CD4-positive, alpha-beta T cell treated with Interferon gamma for 1 hour (primary cell): ENCODE results near the gene COPA.
"Not testable (repeated sequence)": the region's sequence is repeated elsewhere in the genome, so short reads cannot be mapped to it uniquely, and the experiment has no call there.

Experiments
- DNase-seq: peaks from one replicate; pipeline ENCODE4 v3.0.0-alpha.2; 2020

The COPA gene

DNA sequence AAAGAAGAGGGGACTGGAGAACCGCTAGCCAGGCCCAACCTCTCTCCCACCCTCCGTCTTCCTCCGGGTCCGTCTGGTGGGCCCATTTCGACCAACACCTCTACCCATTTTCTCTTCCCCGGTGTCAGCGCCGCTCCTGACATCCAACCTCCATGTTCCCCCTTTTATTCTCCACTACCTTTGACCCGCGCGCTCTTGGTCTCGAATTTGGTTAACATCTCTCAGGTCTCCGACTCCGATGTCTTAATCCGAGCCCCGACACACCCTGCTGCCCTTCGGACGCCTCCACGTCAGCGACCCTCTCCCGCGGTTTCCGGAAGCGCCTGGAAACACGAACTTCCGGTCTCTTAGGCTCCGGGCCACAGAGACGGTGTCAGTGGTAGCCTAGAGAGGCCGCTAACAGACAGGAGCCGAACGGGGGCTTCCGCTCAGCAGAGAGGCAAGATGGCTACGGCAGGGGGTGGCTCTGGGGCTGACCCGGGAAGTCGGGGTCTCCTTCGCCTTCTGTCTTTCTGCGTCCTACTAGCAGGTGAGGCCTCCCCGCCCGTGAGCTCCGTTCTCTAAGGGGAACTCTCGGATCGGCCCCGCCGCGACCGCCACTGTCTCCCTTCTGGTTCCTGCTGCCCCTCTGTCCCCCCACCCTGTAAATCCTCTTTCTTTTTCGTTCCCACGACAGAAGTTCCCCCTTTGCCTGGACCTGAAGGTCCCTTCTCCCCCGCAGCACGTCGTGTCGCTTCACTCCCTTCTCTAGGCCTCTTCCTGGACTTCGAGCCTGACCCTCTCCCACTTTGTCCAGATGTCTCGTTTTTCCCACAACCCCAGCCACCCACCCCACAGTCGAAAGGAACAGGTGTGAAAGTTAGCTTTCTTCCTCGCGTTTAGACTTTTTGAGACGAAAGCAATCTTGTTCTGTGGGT, at the start of gene COPA, which contains the start of gene NCSTN:
TSS of gene COPA (minus strand) at position 298 of the 917 bp plus-strand sequence. CDS start at position 218, 80 bp downstream.
TSS of gene NCSTN (plus strand) at position 431 of the 917 bp plus-strand sequence. CDS start at position 445, 14 bp downstream.
- peak; percentile 94 for DNase-seq

GRCh38 chr1:160388406-160388805, 45.4 kb upstream of the COPA start:
- DNase-seq: not testable (repeated sequence)

DNA sequence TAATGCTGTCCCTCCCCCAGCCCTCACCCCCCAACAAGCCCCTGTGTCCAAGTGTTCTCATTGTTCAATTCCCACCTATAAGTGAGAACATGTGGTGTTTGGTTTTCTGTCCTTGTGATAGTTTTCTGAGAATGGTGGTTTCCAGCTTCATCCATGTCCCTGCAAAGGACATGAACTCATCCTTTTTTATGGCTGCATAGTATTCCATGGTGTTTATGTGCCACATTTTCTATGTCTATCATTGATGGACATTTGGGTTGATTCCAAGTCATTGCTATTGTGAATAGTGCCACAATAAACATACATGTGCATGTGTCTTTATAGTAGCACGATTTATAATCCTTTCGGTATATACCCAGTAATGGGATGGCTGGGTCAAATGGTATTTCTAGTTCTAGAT, 41.8 kb upstream of the COPA start:
- DNase-seq: not testable (repeated sequence)

DNA sequence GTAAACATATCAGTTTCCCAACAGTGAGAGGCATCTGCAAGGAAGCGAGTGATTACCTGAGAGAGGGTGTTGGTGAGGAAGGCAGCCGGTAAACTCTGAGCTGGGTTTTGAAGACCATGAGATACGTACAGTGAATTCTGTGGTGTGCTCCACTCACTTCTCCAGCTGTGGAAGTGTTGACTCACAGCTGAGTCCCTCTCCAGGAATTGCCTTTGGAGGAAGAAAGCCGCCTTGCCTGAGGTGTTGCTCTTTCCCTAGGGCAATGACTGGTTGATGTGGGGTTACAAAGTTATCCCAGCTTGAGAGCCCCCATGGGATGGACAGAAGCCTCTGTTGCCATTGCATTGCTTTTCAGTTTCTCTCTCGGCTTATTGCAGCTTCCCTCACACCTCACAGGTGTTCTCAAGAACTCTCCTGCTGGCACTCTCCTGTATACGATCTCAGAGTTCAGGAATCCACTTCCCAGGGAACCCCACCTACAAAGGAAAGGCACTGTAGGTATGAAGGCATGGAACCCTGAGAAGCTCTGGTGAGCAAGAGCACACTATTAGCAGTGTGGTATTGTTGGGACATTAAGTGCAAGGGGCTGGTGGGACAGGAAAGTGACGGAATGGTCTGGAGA, 34.6 kb upstream of the COPA start:
- DNase-seq: no peak

DNA sequence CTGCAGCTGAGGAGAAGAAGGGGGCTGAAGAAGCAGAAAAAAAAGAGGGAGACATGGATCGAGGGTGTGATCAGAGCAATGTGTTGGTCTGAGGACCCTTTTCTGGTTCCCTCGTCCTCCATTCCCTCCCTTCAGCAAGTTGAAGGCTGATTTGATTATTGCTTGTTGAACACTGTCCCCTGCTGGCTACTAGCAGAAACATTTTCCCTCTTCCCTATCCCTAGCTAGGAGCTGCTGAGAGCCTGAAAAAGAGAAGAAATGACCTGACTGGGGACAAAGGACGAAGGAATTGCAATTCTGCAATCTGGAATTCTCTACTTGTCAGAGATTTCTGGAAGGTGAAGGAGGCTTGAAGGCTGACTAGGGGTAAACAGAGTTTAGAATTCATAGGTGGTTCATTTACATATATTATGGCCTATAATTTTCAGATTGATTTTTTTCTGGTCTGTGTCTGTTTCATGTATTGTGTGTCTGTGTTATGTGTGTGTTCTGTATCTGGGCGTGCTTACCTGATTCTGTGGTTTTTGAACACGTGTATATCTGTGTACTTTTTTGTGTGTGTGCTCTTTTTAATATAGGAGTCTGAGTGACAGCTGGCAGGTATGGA, 33.6 kb upstream of the COPA start:
- peak; percentile 11 for DNase-seq

DNA sequence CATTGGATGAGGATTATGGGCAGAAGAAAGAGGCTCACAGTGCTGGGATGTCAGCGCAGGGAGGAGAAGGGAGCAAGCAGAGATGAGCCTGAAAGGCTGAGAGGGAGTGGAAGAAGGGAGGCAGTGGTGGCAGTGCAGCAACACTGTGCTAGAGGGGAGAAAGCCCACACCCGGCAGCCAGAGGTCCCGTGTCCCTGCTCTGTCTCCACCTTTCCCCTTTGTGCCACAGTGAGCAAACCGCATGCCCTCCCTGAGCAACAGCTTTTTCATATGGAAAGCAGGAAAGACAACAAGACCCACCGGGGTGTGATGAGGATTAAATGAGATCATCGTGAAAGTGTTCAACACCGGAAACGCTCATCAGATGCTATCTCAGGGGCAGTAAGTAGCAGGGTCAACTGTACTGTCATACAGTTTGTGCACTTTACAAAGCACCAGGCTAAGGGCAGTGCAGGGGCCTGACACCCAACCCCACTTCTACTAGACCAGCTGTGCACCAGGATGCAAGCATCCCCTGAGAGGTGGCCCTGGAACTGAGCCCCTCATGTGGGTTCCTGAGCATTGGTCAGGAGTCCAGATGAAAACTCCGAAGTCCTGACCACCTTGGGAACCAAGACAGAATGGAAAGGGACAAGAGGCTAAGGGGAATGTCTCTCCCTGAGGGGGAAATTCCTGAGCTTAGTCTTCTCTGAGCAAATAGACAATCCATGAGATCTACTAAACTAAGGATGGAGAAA, 32.9 kb upstream of the COPA start:
- no peak for DNase-seq

GRCh38 chr1:160374306-160375110, 31.5 kb upstream of the COPA start:
- no peak for DNase-seq

- DNase-seq: no peak
Observed at GRCh38 chr1:160373696-160374095, 30.6 kb upstream of the COPA start.

- DNase-seq: no peak
Observed at GRCh38 chr1:160371756-160372155, 28.7 kb upstream of the COPA start.

GRCh38 chr1:160371346-160371631, 28.2 kb upstream of the COPA start:
- DNase-seq: no peak

DNA sequence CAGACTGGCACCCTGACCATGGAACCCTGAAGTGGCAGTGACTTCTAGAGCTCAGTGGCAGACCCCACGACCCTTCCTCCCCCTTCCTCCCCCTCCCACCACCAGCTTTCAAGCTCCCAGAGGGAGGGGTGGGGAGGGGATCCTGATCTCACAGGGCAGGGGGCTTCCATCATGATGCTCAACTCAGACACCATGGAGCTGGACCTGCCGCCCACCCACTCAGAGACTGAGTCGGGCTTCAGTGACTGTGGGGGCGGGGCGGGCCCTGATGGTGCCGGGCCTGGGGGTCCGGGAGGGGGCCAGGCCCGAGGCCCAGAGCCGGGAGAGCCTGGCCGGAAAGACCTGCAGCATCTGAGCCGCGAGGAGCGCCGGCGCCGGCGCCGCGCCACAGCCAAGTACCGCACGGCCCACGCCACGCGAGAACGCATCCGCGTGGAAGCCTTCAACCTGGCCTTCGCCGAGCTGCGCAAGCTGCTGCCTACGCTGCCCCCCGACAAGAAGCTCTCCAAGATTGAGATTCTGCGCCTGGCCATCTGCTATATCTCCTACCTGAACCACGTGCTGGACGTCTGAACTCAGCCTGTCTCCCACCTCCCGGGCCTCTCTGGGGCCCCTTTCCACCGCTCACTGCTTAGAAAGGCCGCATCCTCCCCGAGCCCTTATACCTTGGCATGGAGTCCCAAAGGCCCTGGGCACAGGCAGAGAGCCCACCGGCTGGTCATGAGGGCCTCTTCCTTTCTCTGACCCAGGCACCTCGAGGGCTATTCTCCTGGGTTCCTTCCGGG, 27.7 kb upstream of the COPA start:
- DNase-seq: no peak

- DNase-seq: no peak
Observed at GRCh38 chr1:160369087-160369486, 26.0 kb upstream of the COPA start.

DNA sequence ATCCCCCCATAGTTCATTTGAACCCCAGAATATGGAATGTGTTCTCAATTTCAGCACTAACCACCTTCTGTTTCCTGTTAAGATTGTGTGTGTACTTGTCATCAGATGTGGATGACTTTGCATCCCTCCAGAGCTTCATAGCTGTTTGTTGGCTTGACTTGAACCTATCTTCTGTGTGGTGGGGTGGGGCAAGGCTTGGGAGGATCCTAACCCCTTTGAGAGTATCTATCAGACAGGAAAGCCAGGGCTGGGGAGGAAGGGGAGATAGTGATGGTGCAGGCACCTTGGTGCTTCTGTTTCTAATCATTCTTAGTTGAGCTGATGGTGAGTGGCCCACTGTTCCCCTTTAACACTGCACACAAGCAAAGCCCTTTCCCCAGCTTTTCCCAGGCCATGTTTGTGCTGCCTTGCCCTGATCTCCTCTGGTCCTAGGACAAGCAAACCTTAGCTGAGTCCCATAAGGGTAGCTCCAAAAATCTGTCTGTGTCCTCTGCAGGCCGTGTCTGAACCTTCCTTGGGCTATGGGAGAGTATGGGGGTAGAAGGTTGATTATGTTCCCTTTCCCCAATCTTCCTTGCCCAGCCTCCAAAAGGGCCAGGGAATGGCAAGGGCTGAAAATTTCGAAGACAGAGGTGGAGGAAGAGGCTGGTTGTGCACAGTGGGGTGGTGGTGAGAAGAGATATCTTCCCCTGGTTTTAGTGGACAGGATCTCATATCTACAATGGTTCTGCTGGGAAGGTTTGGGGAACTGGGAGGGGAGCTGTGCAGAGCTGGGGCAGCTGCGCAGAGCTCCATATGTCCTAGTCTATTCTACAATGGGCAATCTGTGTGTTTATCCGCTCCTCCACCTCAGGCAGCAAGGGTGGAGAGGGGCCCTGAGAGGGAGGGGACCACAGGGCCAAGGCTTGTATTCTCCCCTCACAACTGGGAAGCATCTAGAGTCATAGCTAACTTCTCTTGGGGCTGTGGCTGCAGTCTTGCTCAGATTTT, 25.2 kb upstream of the COPA start:
- no peak for DNase-seq

DNA sequence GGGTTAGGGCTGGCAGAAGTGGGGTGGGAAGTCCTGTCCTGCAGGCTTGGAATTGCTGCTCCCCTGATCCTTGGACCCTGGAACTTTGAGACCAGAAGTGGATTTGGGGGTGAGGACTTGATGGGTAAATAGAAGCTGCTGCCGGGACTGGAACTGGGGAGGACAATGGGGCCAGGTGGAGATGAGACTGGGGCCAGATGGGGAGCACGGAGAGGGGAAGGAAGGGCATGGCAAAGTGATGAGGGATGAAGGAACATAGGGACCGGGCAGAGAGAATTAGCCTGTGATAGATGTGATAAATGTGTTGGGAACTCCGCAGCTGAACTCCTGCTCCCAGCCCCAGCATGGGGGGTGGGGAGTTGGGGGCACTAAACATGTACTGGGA, 24.5 kb upstream of the COPA start:
- DNase-seq: no peak

DNA sequence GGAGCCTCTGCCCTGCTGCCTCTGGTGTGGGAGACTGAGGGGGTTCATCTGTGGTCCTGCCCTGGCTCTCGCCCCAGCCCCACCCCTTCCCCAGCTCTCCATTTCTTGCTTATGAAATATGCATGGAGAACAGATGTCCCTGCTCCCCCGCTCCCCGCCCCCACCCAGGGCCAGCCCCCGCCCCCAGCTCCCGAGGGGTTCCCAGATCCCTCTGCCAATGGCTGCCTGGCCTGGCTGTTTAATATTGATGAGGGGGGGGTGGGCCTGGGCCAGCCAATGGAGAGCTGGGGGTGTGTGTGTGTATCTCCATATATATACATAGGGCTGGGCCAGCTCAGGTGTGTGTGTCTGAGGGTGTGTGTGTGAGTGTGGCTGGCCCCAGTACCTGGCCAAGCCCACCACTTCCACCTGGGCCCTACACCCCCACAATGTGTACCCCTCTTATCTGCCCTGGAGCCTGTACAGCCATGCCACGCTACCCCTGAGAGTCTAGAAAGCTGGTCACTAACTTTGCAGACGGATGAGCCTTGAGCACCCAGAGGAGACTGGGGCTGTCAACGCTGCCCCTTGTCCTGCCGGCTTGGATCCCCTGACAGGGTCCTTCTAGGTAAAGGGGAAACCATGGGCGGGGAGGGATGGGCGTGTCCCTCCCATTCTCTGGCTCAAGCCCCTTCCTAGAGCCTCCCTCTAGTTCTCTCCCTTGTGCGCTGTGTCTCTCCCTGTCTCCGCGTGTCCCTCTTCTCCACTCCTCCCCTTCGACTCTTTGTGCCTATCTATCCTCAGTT, 23.9 kb upstream of the COPA start, which contains the start of gene NHLH1:
TSS of gene NHLH1 (plus strand) at position 341 of the 785 bp plus-strand sequence. CDS start 3,661 bp downstream, outside the sequence.
- no peak for DNase-seq

- no peak for DNase-seq
Observed at GRCh38 chr1:160365325-160365724, 22.3 kb upstream of the COPA start.

DNA sequence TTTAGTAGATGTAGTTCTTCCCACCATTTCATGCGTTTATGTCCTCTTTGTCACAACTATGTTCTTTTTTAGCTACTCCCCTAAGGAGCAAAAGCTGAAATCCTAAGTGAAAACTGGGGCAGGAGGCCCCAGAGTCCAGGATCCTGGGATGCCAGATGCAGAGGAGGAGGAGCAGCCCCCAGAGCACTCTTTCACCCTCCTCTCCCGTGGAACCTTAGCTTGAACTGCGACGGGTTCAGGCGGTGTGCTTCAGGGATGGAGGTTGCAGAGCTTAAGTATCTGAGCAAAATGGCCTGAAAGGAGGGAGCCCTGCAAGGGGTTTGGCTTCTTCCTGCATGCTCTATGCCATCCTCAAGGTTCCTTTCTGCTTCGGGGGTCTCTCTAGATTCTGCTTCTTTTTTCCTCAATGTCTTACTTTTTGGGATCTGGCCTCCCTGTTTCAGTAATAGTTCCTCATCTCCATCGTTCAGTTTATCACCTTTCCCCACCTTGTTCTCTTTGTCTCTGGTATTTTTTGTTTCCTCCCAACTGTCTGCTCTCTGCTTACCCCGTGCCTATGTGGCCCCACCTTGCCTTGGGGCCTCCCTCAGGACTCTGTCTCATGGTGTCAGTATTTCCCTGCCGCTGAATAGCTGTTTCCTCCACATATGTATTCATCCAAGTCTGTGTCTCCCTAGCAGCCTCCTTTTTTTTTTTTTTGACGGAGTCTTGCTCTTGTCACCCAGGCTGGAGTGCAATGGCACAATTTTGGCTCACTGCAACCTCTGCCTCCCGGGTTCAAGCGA, 21.1 kb upstream of the COPA start:
- no peak for DNase-seq

DNA sequence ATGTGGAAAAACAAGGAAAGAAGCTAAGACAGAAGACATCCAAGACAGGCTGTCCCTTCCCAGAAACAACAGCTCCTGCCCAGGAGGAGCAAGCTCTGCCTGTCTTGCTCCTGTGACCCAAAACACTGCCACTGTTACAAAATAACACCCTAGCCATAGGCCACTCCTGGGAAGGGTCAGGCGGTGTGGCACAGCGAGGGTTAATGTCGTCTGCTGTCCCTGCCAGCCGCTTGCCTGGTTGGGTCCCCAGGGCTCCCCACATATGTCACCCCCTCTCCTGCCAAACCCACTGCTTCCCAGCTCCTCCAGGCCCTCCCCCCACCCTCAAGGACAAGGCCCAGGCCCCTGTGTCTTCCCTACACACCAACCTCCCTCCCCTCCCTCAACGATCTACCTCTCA, 20.0 kb upstream of the COPA start:
- DNase-seq: no peak
